GM12878 (cell line): ENCODE measurements around the gene THAP2. TPM values are rescaled to one million over a fixed set of nuclear protein-coding genes. Genes with fewer than 3 reads are reported as not detected.

Experiments
- BHLHE40 ChIP-seq, 2 experiments: fragments of 450-650 bp in 1 of 2; IDR thresholded peaks; 2 replicates each; pipeline ENCODE4 v1.6.1; 2011 to 2017; ENCODE audit warnings: low read depth in 2 of 2, borderline replicate concordance in 1 of 2, improper control_type of control experiment in 1 of 2, low read length in 1 of 2, mild to moderate bottlenecking in 1 of 2
- DPF2 ChIP-seq: fragments of 450-650 bp; IDR thresholded peaks from 2 replicates; pipeline ENCODE4 v1.6.1; 2017; ENCODE audit warnings: mild to moderate bottlenecking
- EGR1 ChIP-seq, 2 experiments: IDR thresholded peaks; 1 replicate in 1 of 2; 2 replicates in 1 of 2; pipeline ENCODE4 v1.6.1; 2011 to 2012; ENCODE audit warnings: low read depth in 2 of 2, low read length in 2 of 2, borderline replicate concordance in 1 of 2, mild to moderate bottlenecking in 1 of 2, moderate library complexity in 1 of 2
- FOXK2 ChIP-seq: fragments of 450-650 bp; IDR thresholded peaks from 2 replicates; pipeline ENCODE4 v1.6.1; 2017; ENCODE audit warnings: mild to moderate bottlenecking, moderate library complexity
- GABPA ChIP-seq: IDR thresholded peaks from 2 replicates; pipeline ENCODE4 v1.6.1; 2014; ENCODE audit warnings: antibody characterized with exemption, low read depth, mild to moderate bottlenecking, inconsistent platforms
- GATAD2B ChIP-seq: fragments of 450-650 bp; conservative IDR thresholded peaks from 2 replicates; pipeline ENCODE4 v1.6.1; 2017; ENCODE audit warnings: low read depth, mild to moderate bottlenecking, moderate library complexity
- JUNB ChIP-seq: IDR thresholded peaks from 2 replicates; pipeline ENCODE4 v1.6.1; 2016; ENCODE audit warnings: antibody characterized with exemption, mild to moderate bottlenecking
- JUND ChIP-seq: IDR thresholded peaks from 2 replicates; pipeline ENCODE4 v1.6.1; 2012; ENCODE audit warnings: low read depth, mild to moderate bottlenecking, low read length, improper control_type of control experiment, moderate library complexity
- KAT2A ChIP-seq: conservative IDR thresholded peaks from 2 replicates; pipeline ENCODE4 v1.6.1; 2011; ENCODE audit warnings: low read depth, low read length; ENCODE audit not compliant: control insufficient read depth
- POLR2A ChIP-seq: IDR thresholded peaks from 2 replicates; pipeline ENCODE4 v1.6.1; 2011; ENCODE audit warnings: low read depth, mild to moderate bottlenecking, low read length
- RAD21 ChIP-seq: IDR thresholded peaks from 2 replicates; pipeline ENCODE4 v1.6.1; 2011; ENCODE audit warnings: mild to moderate bottlenecking, low read depth, low read length, moderate library complexity; ENCODE audit not compliant: insufficient read depth
- RELA ChIP-seq: fragments of 450-650 bp; IDR thresholded peaks from 2 replicates; pipeline ENCODE4 v1.8.0; 2014; ENCODE audit warnings: borderline replicate concordance; ENCODE audit not compliant: partially characterized antibody
- SPI1 ChIP-seq: IDR thresholded peaks from 2 replicates; pipeline ENCODE4 v1.6.1; 2011; ENCODE audit warnings: low read depth, mild to moderate bottlenecking, low read length, moderate library complexity, borderline replicate concordance; ENCODE audit not compliant: insufficient read depth
- TARDBP ChIP-seq: IDR thresholded peaks from 2 replicates; pipeline ENCODE4 v1.6.1; 2016; ENCODE audit warnings: borderline replicate concordance
- TCF12 ChIP-seq: IDR thresholded peaks from 2 replicates; pipeline ENCODE4 v1.6.1; 2011; ENCODE audit warnings: low read depth, mild to moderate bottlenecking, low read length
- TCF3 ChIP-seq: IDR thresholded peaks from 2 replicates; pipeline ENCODE4 v1.6.1; 2012; ENCODE audit warnings: low read depth, mild to moderate bottlenecking, low read length, borderline replicate concordance; ENCODE audit not compliant: insufficient read depth
- ZNF207 ChIP-seq: fragments of 450-650 bp; IDR thresholded peaks from 2 replicates; pipeline ENCODE4 v1.6.1; 2014; ENCODE audit warnings: antibody characterized with exemption, mild to moderate bottlenecking, borderline replicate concordance
- ZNF217 ChIP-seq: fragments of 450-650 bp; IDR thresholded peaks from 2 replicates; pipeline ENCODE4 v1.6.1; 2017; ENCODE audit warnings: antibody characterized with exemption, mild to moderate bottlenecking
- ZNF24 ChIP-seq: fragments of 450-650 bp; IDR thresholded peaks from 2 replicates; pipeline ENCODE4 v1.6.1; 2017; ENCODE audit warnings: antibody characterized with exemption, mild to moderate bottlenecking
- polyA plus RNA-seq, 11 experiments: library from polyadenylated mRNA; depleted of rRNA in 4 of 11; unstranded in 6 of 11; stranded (reverse) in 5 of 11; fragments of >200 nt; fragmentation: Nextera tagmentation in 4 of 11; fragmentation: Illumina TruSeq in 1 of 11; extraction: Ambion mirVana in 4 of 11; extraction: Trizol in 1 of 11; gene quantifications; 1 replicate in 1 of 11; 2 replicates in 10 of 11; pipeline versions ENCODE4 v1.2.1 to v1.2.3, GENCODE V29; 2011 to 2016; ENCODE audit warnings: inconsistent platforms in 2 of 11, missing spikeins in 2 of 11, low read depth in 1 of 11
- total RNA-seq, 4 experiments: library from RNA; depleted of rRNA in 3 of 4; stranded (reverse); fragments of >200 nt in 3 of 4; fragmentation: Illumina TruSeq in 1 of 4; extraction: Trizol in 1 of 4; gene quantifications; 2 replicates each; pipeline versions ENCODE4 v1.2.1 to v1.2.3, GENCODE V29; 2013 to 2021
- TF ChIP-seq, protein P1 (sequence below): IDR thresholded peaks from 2 replicates; pipeline ENCODE4 v1.6.1; 2011; ENCODE audit warnings: low read depth, mild to moderate bottlenecking, low read length, moderate library complexity, borderline replicate concordance; ENCODE audit errors: extremely low read depth
- TF ChIP-seq, protein P2 (sequence below): fragments of 450-650 bp; IDR thresholded peaks from 2 replicates; pipeline ENCODE4 v1.6.1; 2017; ENCODE audit warnings: low read depth, mild to moderate bottlenecking, moderate library complexity
- TF ChIP-seq, protein P3 (sequence below): IDR thresholded peaks from 2 replicates; pipeline ENCODE4 v1.6.1; 2011; ENCODE audit warnings: mild to moderate bottlenecking, low read depth, low read length, moderate library complexity; ENCODE audit not compliant: insufficient replicate concordance
- TF ChIP-seq, protein P4 (sequence below): fragments of 450-650 bp; IDR thresholded peaks from 2 replicates; pipeline ENCODE4 v1.6.1; 2017; ENCODE audit warnings: antibody characterized with exemption, mild to moderate bottlenecking, moderate library complexity

The THAP2 gene
- total and polyA plus RNA-seq, 10 of the 15 experiments (the other 5 are each of a cell fraction or from before 2014, with no cell fraction given): 4.1 to 18.0 (median 7.3) TPM

DNA sequence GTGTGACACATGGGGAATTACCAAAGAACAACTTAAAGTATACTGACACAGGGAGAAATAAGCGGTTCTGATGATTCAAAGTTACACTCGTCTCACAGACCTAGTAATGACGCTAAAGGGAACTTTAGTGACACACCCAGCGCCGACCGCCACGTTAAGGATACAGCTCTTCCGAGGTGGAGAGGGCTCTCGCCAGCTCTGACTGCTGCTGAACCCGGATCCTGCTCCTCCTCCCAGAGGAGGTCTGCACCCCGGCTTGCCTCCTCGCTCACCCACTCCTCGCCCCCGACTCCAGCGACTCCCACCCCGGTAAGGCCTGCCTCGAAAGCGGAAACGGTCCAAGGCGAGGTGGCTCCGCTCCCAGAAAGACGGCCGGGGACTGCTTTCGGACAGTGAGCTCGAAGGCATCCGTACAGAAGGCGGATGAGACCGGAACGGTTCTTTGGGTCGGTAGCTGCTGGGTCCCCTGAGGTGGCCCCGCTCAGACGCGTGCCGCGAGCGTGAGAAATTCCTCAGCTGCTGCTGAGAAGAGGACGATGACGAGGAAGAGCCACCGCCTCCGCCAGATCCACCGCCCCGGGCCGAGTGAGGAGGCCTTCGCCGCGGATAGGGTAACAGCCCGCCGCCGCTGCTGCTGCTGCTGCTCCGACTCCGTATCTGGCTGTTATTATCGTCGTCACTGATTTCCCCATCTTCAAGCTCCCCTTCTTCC is 1.1 kb upstream of the THAP2 start (continued):
- TF ChIP-seq, protein P1, sequence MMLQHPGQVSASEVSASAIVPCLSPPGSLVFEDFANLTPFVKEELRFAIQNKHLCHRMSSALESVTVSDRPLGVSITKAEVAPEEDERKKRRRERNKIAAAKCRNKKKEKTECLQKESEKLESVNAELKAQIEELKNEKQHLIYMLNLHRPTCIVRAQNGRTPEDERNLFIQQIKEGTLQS: no peak
- peak; percentile 58; the same call in 1 of the 2 replicates for TF ChIP-seq SPI1
- TF ChIP-seq FOXK2: no peak
- TF ChIP-seq, protein P2, sequence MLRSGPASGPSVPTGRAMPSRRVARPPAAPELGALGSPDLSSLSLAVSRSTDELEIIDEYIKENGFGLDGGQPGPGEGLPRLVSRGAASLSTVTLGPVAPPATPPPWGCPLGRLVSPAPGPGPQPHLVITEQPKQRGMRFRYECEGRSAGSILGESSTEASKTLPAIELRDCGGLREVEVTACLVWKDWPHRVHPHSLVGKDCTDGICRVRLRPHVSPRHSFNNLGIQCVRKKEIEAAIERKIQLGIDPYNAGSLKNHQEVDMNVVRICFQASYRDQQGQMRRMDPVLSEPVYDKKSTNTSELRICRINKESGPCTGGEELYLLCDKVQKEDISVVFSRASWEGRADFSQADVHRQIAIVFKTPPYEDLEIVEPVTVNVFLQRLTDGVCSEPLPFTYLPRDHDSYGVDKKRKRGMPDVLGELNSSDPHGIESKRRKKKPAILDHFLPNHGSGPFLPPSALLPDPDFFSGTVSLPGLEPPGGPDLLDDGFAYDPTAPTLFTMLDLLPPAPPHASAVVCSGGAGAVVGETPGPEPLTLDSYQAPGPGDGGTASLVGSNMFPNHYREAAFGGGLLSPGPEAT: no peak
- TF ChIP-seq ZNF217: no peak
- peak; percentile 50; the same call in 1 of the 2 replicates for TF ChIP-seq GATAD2B
- TF ChIP-seq KAT2A: no peak
- TF ChIP-seq RELA: no peak
- TF ChIP-seq TARDBP: no peak
- TF ChIP-seq, protein P3, sequence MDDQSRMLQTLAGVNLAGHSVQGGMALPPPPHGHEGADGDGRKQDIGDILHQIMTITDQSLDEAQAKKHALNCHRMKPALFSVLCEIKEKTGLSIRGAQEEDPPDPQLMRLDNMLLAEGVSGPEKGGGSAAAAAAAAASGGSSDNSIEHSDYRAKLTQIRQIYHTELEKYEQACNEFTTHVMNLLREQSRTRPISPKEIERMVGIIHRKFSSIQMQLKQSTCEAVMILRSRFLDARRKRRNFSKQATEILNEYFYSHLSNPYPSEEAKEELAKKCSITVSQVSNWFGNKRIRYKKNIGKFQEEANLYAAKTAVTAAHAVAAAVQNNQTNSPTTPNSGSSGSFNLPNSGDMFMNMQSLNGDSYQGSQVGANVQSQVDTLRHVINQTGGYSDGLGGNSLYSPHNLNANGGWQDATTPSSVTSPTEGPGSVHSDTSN: no peak
- TF ChIP-seq GABPA: 0 out of 2 replicates have a peak, but pooled peaks have one; percentile 56
- TF ChIP-seq DPF2: no peak
- no peak for TF ChIP-seq TCF3
- no peak for TF ChIP-seq RAD21
- TF ChIP-seq BHLHE40 (IDR thresholded peaks at IDR 0.05; ENCODE audit: borderline replicate concordance in 1 of 2, low read depth in 2 of 2, low read length in 1 of 2): peak; percentile 62 to 76; a peak in 3 of 4 replicates
- 0 out of 2 replicates have a peak, but pooled peaks have one; percentile 17 for TF ChIP-seq TCF12
- peak; percentile 68 for TF ChIP-seq POLR2A
- no peak for TF ChIP-seq ZNF24
- TF ChIP-seq JUNB: no peak
- TF ChIP-seq EGR1 (IDR thresholded peaks at IDR 0.05; ENCODE audit: borderline replicate concordance in 1 of 2, low read depth in 2 of 2, low read length in 2 of 2): peak in 1 of 2 experiments; percentile 46; a peak in 1 of 3 replicates
- TF ChIP-seq JUND: no peak
- no peak; the same call in 1 of the 2 replicates for TF ChIP-seq ZNF207
- TF ChIP-seq, protein P4, sequence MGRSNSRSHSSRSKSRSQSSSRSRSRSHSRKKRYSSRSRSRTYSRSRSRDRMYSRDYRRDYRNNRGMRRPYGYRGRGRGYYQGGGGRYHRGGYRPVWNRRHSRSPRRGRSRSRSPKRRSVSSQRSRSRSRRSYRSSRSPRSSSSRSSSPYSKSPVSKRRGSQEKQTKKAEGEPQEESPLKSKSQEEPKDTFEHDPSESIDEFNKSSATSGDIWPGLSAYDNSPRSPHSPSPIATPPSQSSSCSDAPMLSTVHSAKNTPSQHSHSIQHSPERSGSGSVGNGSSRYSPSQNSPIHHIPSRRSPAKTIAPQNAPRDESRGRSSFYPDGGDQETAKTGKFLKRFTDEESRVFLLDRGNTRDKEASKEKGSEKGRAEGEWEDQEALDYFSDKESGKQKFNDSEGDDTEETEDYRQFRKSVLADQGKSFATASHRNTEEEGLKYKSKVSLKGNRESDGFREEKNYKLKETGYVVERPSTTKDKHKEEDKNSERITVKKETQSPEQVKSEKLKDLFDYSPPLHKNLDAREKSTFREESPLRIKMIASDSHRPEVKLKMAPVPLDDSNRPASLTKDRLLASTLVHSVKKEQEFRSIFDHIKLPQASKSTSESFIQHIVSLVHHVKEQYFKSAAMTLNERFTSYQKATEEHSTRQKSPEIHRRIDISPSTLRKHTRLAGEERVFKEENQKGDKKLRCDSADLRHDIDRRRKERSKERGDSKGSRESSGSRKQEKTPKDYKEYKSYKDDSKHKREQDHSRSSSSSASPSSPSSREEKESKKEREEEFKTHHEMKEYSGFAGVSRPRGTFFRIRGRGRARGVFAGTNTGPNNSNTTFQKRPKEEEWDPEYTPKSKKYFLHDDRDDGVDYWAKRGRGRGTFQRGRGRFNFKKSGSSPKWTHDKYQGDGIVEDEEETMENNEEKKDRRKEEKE: no peak
